ENCODE measurements around the gene SYNGR2. TPM values are rescaled to one million over a fixed set of nuclear protein-coding genes. Genes with fewer than 3 reads are reported as not detected.
A peak's percentile ranks its signal among the peaks of the same experiment; 100 is the strongest.

The SYNGR2 gene
- total RNA-seq (9.5 and 15.5 TPM in 2 replicates), polyA plus RNA-seq (23.8 and 25.0 TPM in 2 replicates), polyA minus RNA-seq (ENCODE audit: low replicate concordance) (57.1 and 67.4 TPM in 2 replicates)
- polyA plus RNA-seq (2012), result 25.2 and 27.5 TPM in 2 replicates

GRCh38 chr17:78168242-78168902 is at the start of gene SYNGR2:
TSS of gene SYNGR2 (plus strand) at chr17:78168581. CDS start at chr17:78168617, 36 bp downstream.
- Histone ChIP-seq H3K4me3 (replicated peaks in 1 of 4; ENCODE audit: control extremely low read depth in 1 of 4, insufficient read depth in 1 of 4, low read depth in 3 of 4, low read length in 4 of 4) (peak within 1 kb of the TSS; percentile 37 to 64 (median 42)), H3K4me1 (ENCODE audit: control insufficient read depth, extremely low read depth, insufficient read depth, low read length) (peaks cover 8% of the 10 kb centered on the region), H3K79me2 (ENCODE audit: control insufficient read depth, insufficient read depth, low read length) (no peaks in the 10 kb centered on the region), H3K27me3 (ENCODE audit: control insufficient read depth, insufficient read depth, low read length) (no peaks in the 10 kb centered on the region), H4K20me1 (ENCODE audit: control insufficient read depth, extremely low read depth, insufficient read depth, low read length) (no peaks in the 10 kb centered on the region), H3K27ac (ENCODE audit: insufficient read depth, low read length) (no peak within 1 kb of the TSS), H2AFZ (ENCODE audit: low read length) (peak within 1 kb of the TSS; percentile 75), H3K9ac (ENCODE audit: insufficient read depth, low read length) (peak within 1 kb of the TSS; percentile 65), H3K9me3 (ENCODE audit: control insufficient read depth, insufficient read depth, low read depth, low read length) (no peaks in the 10 kb centered on the region), H3K4me2 (ENCODE audit: extremely low read depth, insufficient read depth, low read length) (peak within 1 kb of the TSS; percentile 75), H3K36me3 (ENCODE audit: control insufficient read depth, insufficient read depth, low read length) (no peaks in the 10 kb centered on the region)
- DNase-seq (ENCODE audit: low read depth in 2 of 2), result peak in 1 of 2 donors; percentile 34
- TF ChIP-seq EZH2 (IDR thresholded peaks at IDR 0.05; ENCODE audit: low read length, missing control alignments), result no peak
- no peak for TF ChIP-seq CTCF (conservative IDR thresholded peaks at IDR 0.05 in 1 of 2, IDR thresholded peaks at IDR 0.05 in 1 of 2; ENCODE audit: low read depth in 1 of 2, low read length in 2 of 2)

DNA sequence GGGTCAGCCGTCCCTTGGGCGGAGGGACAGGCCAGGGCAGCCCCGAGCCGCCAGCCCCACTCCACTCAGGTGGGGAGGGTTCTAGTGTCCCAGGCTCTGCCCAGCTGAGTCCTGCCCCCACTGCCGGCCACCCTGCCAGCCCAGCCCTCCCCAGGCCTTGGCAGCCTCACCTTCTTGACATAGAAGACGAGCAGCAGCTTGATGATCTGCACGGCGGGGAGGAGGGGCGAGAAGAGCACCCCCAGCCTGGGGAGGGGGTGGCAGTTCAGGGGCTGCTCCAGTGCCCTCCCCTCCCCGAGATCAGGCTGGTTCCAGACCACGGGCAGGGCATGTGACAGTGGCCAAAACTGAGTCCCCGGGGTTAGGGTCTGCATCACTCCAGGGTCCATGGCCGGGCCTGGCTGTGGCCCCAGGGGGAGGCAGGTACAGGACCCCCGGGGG is 49.6 kb upstream of the SYNGR2 start:
- H3K4me3 ChIP-seq (replicated peaks in 1 of 4; ENCODE audit: control extremely low read depth in 1 of 4, insufficient read depth in 1 of 4, low read depth in 3 of 4, low read length in 4 of 4), result no peak overlapping the region
- H4K20me1 ChIP-seq (ENCODE audit: control insufficient read depth, extremely low read depth, insufficient read depth, low read length), result no peaks in the 10 kb centered on the region
- no peaks in the 10 kb centered on the region for H3K79me2 ChIP-seq (ENCODE audit: control insufficient read depth, insufficient read depth, low read length)
- H3K36me3 ChIP-seq (ENCODE audit: control insufficient read depth, insufficient read depth, low read length), result no peaks in the 10 kb centered on the region
- no peak overlapping the region for H2AFZ ChIP-seq (ENCODE audit: low read length)
- no peaks in the 10 kb centered on the region for H3K27me3 ChIP-seq (ENCODE audit: control insufficient read depth, insufficient read depth, low read length)
- H3K27ac ChIP-seq (ENCODE audit: insufficient read depth, low read length), result no peak overlapping the region
- no peaks in the 10 kb centered on the region for H3K9me3 ChIP-seq (ENCODE audit: control insufficient read depth, insufficient read depth, low read depth, low read length)
- no peak overlapping the region for H3K9ac ChIP-seq (ENCODE audit: insufficient read depth, low read length)
- no peaks in the 10 kb centered on the region for H3K4me1 ChIP-seq (ENCODE audit: control insufficient read depth, extremely low read depth, insufficient read depth, low read length)
- no peak for DNase-seq (ENCODE audit: low read depth in 2 of 2)
- TF ChIP-seq CTCF (conservative IDR thresholded peaks at IDR 0.05 in 1 of 2, IDR thresholded peaks at IDR 0.05 in 1 of 2; ENCODE audit: low read depth in 1 of 2, low read length in 2 of 2) (no peak), EZH2 (IDR thresholded peaks at IDR 0.05; ENCODE audit: low read length, missing control alignments) (no peak)
- H3K4me2 ChIP-seq (ENCODE audit: extremely low read depth, insufficient read depth, low read length), result no peak overlapping the region

DNA sequence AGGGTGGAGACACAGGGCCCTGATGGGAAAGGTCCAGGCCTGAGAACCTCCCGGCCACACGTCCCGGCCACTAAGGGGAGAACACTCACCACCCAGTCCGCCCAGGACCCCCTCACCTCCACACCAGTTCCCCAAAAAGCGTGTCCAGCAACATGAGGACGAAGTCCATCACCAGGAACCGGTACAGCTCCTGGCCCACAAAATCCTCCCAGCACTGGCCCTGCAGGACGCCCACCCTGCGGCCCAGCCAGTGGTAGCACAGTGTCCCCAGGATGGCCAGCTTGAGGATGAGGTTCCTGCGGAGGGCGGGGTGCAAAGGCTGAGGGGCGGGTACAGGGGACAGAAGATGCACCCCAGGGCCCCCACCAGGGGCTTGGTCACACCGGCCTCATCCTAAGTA is 47.8 kb upstream of the SYNGR2 start:
- no peak overlapping the region for H3K9ac ChIP-seq (ENCODE audit: insufficient read depth, low read length)
- H3K79me2 ChIP-seq (ENCODE audit: control insufficient read depth, insufficient read depth, low read length), result no peaks in the 10 kb centered on the region
- TF ChIP-seq CTCF (conservative IDR thresholded peaks at IDR 0.05 in 1 of 2, IDR thresholded peaks at IDR 0.05 in 1 of 2; ENCODE audit: low read depth in 1 of 2, low read length in 2 of 2) (no peak), EZH2 (IDR thresholded peaks at IDR 0.05; ENCODE audit: low read length, missing control alignments) (no peak)
- H3K4me1 ChIP-seq (ENCODE audit: control insufficient read depth, extremely low read depth, insufficient read depth, low read length), result no peaks in the 10 kb centered on the region
- H2AFZ ChIP-seq (ENCODE audit: low read length), result no peak overlapping the region
- no peaks in the 10 kb centered on the region for H3K9me3 ChIP-seq (ENCODE audit: control insufficient read depth, insufficient read depth, low read depth, low read length)
- no peaks in the 10 kb centered on the region for H3K27me3 ChIP-seq (ENCODE audit: control insufficient read depth, insufficient read depth, low read length)
- DNase-seq (ENCODE audit: low read depth in 2 of 2), result no peak
- no peak overlapping the region for H3K4me3 ChIP-seq (replicated peaks in 1 of 4; ENCODE audit: control extremely low read depth in 1 of 4, insufficient read depth in 1 of 4, low read depth in 3 of 4, low read length in 4 of 4)
- H3K36me3 ChIP-seq (ENCODE audit: control insufficient read depth, insufficient read depth, low read length), result no peaks in the 10 kb centered on the region
- H3K27ac ChIP-seq (ENCODE audit: insufficient read depth, low read length), result no peak overlapping the region
- H4K20me1 ChIP-seq (ENCODE audit: control insufficient read depth, extremely low read depth, insufficient read depth, low read length), result no peaks in the 10 kb centered on the region
- no peak overlapping the region for H3K4me2 ChIP-seq (ENCODE audit: extremely low read depth, insufficient read depth, low read length)
